NCI-H1417 treated with DMSO at 0.1 percent for 48 hours (cell line): ENCODE results near the gene NCK1.

Experiments
- DNase-seq: peaks from one replicate; lab custom pipeline; 2025; lab: John Stamatoyannopoulos, UW

Gene NCK1

DNA sequence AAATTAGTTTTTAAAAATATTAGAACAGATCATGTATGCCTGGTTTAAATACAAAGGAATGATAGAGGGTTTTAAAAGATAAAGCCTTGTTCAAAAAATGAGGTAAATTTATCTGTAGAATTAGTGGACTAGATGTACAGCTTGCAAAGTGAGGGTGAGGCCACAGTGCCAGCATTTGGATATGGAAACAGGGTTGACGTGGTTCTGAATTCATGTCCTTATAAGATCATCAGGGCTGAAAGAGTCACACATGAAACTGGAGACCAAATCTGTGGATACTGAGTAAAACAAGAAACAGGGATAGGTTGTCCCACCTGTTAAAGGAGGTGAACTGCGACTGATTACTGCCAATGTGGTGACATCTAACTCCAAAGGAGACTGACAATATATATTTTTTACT lies 46.3 kb downstream of the NCK1 start:
- no peak for DNase-seq

DNA sequence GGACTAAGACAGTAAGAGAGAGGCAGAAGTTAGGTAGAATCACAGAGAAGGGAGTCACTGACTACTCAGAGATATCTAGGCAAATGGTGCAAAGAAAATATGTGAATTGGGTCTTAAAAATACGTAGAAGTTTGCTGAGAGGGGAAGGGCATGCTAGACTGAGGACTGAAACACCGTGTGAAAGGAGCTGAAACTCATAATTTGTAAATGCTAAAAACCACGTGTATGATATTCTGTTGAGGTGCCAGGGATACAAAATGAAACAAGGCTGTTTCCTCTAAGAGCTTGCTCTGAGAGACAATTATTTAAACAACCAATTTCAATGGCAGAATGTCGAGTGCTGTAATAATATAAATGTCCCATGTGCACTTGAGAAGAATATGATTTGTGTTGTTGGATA lies 47.2 kb downstream of the NCK1 start:
- no peak for DNase-seq

DNA sequence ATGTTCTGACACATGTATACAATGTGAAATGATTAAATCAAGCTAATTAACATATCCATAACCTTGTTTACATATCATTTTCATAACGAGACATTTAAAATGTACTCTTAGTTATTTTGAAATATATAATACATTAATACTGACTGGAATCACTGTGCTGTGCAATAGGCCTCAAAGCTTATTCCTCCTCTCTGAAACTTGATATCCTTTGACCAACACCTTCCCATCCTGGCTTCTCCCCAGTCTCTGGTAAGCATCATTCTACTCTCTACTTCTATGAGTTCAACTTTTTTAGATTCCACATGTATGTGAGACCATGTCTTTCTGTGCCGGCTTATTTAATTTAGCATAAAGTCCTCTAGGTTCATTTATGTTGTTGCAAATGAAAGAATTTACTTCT lies 48.7 kb downstream of the NCK1 start:
- DNase-seq: no peak

DNA sequence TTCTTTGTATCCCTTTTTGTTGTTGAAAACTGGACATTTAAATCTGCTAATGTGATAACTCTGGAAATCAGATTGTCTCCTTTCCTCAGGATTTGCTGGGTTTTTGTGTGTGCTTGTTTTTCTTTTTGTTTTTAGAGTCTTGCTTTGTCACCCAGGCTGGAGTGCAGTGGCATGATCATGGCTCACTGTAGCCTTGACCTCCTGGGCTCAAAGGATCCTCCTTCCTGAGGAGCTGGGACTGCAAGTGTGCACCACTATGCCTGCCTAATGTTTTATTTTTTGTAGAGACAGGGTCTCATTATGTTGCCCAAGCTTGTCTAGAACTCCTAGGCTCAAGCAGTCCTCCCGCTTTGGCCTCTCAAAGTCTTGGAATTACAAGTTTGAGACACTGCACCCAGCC lies 51.2 kb downstream of the NCK1 start:
- DNase-seq: no peak

DNA sequence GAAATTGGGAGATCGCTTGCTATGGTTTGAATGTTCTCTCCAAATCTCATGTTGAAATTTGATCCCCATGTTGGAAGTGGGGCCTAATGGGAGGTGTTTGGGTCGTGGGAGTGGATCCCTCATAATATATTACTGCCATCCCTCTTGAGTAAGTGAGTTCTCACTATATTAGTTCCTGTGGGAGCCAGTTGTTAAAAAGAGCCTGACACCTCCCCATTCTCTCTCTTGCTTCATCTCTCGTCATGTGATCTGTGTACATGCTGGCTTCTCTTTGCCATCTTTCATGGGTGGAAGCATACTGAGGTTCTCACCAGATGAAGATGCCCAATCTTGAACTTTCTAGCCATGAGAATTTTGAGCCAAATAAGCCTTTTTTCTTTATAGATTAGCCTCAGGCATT lies 52.7 kb downstream of the NCK1 start:
- no peak for DNase-seq

DNA sequence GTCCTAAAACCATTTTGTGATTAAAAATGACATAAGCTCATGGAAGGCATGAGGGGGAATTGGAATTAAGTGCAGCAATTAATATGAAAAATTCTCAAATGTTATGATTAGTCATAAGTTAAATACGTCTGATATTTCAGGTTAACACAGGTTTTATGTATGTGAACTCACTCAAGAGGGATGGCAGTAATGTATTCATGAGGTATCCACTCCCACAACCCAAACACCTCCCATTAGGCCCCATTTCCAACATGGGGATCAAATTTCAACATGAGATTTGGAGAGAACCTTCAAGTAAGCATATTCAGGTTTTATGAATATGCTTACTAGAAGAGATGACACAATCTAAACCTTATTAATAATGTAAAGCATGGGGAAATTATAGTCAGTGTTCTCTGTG lies 54.2 kb downstream of the NCK1 start:
- DNase-seq: no peak

DNA sequence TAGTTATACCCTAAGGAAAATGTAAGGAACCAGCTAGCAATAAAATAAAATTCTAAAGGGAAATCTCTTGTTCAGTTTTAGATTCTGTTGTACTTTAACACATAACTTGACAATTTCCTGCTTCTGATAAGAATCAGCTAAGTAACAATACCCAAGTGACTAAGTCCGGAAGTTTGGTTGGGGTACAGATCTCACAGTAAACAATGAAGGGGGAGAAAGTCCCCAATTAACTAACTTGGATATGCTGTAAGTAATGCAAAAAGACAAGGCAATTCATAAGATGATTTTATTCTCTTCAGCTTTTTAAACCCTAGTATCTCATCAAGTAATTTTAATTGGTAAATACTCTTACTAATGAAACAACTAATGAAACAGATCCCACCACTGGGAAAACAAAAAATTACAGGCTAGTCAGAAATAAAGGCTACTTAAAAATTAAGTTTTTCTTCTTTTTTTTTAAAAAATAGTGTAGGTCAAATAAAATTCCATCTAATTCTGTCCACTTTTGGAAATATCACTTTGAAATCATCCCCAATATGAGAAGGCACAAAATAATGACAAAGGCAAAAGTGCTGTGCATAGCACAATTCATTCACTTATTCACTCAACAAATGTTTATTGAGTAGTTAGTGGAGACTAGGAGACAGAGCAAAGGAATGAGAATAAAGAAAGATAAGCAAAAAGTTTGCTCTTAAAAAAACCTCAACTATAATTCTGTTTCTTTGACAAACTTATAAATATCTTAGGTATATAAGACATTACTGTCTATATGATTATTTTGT lies 58.0 kb downstream of the NCK1 start:
- no peak for DNase-seq

DNA sequence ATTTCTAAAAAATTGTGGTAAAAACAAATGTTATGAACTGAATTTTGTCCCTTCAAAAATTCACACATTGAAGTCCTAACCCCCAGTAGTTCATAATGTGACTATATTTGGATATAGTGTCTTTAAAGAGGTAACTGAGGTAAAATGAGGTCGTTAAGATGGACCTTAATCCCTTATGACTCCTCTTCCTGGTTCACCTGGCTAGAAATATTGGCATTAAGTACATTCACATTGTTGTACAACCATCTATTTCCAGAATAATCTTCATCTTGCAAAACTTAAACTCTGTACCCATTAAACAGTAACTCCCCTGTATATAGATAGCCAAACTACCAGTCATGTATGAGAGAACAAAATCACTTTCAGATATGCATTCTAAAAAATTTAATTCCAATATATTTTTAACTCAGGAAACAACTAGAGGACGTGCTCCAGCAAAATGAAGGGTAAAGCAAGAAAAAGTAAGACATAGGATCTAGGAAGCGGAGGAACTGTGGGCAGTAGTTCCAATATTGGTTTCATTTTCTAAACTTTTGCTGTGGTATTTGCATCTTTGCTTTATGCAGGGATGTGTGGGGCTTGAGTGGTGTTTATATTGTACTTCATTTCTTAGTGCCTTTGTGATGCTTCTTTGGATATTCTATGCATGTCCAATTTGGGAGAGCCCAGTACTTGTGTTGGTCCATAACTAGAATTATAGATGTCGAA lies 59.0 kb downstream of the NCK1 start:
- DNase-seq: no peak

DNA sequence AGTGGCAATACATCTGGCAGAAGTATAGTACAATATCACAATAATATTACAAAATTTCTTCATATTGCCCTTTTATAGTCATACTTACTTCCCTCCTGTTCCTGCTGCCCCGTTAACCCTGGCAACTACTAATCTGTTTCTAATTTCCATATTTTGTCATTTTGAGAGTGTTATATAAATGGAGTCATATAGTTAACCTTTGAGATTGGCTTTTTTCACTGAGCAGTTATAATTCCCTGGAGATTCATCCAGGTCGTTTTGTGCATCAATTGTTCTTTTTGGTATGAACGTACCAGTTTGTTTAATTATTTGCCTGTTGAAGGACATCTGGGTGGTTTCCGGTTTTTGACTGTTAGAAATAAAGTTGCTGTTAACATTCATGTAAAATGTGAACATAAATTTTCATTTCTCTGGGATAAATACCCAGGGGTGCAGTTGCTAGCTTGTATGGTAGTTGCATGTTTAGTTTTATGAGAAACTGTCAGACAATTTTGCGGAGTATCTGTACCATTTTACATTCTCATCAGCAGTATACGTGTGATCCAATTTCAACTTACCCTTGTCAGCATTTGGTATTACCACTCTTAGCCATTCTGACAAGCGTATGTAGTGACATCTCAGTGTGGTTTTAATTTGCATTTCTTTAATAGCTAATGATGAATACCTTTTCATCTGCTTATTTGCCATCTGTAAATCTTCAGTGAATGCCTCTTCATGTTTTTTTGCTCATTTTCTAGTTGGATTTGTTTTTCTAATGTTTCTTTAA lies 63.6 kb downstream of the NCK1 start:
- DNase-seq: no peak

DNA sequence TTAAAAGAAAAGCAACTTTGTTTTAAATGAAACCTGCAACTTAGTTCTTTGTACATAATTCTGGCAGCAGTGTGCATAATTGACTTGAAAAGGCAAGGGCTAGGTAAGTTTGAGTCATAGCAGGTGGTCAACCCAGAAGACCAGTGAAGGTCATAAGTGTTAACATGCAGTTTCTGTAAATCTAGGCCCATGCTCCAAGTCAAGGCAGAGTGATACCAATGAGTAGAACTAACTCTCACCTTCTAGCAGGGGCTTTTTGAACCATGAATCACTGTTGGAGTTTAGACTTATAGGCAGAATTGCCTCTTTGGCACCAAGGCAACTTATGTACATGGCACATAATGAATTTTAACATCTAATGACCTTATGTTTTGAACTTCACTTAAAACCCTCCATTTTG lies 66.2 kb downstream of the NCK1 start:
- no peak for DNase-seq

DNA sequence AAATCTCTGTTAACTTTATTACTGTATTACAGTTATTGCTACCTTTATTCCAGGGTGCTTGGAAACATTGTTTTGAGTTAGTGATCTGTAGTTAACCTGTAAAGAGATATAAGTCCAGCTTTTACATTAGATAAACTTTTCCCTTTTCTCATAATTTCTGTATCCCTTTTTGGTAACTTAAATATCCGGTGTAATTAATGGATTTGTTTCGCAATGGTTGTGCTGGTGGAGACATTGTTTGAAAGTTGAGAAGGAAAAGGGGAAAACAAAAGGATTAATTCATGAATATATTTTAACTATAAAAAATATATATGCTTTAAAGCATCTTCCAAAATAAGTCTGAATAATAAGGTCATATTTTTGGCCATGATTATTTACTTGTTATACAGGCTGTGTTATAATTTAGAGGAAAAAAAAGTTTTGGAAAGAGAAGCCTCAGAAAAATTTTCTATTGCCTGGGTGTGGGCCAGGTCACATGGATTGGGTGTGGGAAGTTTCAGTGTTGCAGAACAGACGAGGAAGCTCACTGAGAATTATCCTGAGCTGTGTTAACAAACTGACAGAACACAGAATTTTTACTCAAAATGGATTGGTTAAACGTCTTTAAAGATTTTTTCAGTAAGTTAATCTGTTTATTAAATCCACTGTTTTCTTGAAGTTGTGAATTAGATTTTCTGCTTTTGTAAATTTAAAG lies 68.1 kb downstream of the NCK1 start:
- DNase-seq: no peak

DNA sequence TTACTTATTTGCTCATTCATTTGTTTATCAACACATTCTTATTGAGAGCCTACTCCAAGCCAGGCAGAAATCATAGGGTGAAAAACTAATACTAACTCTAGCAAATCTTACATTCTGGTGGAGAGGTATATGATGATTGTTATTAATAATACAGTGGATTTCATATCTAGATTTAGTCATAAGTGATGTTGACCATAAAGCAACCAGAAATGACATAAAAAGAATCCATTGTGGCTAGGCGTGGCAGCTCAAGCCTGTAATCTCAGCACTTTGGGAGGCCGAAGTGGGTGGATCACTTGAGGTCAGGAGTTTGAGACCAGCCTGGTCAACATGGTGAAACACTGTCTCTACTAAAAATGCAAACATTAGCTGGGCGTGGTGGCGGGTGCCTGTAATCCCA lies 69.6 kb downstream of the NCK1 start:
- DNase-seq: no peak

DNA sequence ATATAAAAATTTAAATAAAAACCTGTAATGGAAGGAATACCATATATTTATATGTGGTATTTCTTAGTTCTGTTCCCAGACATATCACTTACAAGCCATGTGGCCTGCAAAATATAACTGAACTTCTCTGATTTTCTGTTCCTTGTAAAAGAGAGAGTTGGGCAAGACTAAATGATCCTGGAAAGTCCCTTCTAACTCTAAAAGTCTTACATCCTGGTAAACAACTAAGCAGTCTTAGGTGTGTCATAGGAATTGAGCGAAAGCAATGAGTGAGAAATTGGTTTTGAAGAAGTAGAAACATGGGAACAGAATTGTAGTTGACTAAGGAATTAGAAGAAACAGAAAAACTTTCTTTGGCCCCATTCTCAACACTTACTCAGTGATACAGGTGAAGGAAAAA lies 70.5 kb downstream of the NCK1 start:
- no peak for DNase-seq

DNA sequence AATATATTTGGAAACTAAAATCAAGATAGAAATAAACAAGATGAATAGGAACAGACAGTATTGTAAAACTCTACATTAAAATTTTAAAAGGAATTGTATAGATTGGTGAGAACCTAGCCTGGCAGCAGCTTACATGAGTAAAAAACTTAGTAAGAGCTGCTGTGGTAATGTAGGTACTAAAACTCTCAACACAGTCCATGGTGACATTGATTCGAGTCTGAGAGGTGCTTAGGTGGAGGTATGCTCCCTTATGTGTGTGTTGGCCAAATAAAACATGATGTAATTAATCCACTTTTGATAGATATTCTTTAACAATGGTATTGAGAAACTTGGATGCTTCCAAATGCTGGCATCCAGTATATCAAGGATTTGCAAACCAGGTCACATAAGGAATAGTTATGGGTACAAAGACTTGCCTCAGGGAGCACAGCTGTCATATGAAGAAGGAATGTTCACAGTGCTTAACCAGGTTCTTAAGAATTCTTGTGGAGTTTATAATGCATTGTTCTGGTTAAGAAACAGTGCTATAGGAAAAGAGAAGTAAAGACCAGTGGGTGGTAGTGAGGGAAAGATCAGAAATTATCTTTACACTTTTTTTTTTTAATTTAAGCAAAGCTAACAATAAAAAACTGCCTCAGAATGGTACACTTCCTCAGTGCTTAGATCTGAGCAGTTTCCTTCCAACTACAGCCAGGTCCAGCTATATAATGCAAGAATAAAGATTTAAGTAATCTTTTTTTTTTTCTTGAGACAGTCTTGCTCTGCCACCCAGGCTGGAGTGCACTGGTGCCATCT lies 71.2 kb downstream of the NCK1 start:
- no peak for DNase-seq

DNA sequence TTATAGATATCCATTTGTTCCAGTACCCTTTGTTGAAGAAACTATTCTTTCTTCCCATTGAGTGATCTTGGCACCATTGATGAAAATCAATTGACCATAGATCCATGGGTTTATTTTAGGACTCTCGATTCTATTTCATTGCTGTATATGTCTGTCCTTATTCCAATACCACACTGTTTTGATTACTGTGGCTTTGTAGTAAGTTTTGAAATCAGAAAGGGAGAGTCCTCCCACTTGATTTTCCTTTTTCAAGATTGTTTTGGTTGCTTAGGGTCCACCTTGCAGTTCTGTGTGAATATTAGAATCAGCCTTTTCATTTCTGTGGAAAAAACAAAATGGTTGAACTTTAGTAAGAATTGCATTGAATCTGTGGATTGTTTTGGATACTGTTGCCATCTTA lies 75.2 kb downstream of the NCK1 start:
- no peak for DNase-seq

DNA sequence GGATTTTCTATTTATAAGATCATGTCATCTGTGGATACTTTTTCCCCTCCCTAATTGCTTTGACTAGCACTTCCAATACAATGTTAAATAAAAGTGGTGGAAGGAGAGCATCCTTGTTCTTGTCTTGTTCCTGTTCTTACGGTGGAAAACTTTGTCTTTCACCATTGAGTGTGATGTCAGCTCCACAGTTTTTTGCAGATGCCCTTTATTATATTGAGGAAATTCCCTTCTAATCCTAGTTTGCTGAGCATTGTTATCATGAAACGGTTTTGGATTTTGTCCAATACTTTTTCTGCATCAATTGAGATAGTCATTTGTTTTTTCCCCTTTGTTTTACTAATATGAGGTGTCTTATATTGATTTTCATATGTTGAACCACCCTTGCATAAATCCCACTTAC lies 75.8 kb downstream of the NCK1 start:
- DNase-seq: no peak

DNA sequence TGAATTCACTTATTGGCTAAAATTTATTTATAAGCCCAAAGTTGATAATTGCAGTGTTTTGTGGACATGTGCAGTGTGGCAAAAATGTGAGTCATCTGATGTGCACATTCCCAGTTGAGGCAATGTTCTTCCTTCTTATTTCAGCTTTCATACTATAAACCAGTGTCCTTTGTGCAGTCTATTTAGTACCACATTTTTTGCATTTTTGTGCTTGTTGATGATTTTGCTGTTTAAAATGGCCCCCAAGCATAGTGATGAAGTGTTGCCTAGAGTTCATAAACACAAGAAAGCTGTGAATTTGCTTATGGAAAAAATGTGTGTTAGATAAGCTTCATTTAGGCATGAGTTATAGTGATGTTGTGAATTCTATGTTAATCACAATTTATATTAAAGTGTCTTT lies 76.3 kb downstream of the NCK1 start:
- DNase-seq: no peak

DNA sequence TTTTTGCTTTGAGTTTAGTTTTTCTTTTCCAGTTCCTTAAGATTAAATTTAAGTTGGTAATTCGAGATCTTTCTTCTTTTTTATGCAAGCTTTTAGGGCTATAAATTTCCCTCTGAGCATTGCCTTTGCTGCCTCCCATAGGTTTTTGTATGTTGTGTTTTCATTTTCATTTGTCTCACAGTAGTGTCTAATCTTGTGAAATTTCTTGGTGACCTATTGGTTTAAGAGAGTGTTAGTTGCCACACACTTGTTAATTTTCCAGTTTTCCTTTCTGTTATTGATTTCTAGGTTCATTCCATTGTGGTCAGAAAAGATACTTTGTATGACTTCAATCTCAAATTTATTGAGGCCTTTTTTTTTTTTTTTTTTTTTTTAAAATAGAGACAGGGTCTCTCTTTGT lies 77.5 kb downstream of the NCK1 start:
- no peak for DNase-seq

DNA sequence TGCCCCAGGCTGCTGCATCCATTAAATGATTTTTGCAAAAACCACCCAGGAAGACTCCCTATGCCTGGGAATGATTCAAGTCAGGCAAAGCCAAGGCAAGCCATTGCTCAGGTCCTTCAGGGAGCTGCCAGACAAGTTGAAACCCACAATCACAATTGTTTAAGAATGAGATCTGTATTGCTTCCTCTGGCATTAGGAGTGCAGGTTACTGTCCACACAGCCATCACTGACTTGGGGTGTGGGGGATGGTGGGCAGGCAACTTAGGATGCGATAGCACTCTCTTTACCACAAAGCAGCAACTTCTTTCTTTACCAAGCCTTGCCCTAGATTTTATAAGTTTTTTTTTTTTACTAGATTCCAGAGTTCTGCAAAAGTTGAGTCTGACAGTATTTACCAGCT lies 80.8 kb downstream of the NCK1 start:
- DNase-seq: no peak

DNA sequence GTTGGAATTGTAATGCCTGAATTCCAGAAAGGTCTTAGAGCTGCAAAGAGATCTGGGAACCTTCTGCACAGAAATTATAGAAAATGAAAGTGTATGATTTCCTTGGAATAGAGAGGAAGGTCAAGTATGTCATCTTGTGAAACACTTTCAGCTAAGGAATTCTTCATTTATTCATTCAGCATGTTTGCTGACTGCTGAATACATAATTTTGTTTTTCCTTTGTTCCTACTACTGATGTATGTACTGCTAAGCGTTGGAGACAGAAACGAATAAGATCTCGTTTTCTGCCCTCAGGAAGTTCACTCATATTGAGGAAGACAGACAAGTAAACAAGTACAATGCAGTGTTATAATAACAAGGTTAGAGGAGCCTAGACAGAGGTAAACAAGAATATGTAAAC lies 81.4 kb downstream of the NCK1 start:
- no peak for DNase-seq

DNA sequence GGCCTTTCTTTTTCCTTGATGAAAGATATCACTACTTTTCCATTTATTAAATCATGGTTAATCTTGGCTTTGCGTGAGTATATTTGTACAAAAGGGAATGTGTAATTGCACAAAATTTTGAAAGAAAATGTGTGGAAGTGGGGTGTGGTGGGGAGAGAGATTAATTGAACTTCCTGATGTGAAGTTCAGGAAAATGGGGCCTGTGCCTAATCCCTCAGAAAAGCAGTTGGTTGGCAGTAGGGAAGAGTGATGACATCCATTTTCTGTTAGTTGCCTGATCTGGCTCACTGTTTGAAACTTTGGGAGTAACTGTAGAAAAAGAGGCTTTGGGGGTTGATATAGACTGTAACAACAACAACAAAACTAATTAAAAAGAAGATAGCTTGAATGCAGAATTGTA lies 85.0 kb downstream of the NCK1 start:
- DNase-seq: no peak

DNA sequence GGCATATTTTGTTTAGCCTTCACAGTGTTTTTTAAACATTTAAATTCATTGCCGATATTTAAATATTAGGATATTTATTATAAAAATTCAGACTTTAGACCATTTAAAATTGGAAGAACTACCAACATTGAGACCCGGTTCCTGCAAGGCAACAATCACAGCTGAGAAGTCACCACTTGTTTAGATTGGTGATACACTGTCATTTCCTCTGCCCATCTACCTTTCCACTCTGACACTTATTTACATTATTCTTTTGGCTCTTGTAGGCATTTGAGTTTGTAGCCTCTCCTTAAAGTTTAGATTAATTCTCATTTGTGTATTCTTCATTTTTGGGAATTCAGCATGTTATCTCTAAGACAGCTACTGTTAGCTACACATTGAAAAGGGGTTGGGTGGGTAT lies 85.5 kb downstream of the NCK1 start:
- no peak for DNase-seq
